ENCODE results near the gene BTBD9. TPM values are rescaled to one million over a fixed set of nuclear protein-coding genes. Genes with fewer than 3 reads are reported as not detected.
"Not testable (repeated sequence)": the region's sequence is repeated elsewhere in the genome, so short reads cannot be mapped to it uniquely, and the experiment has no call there.

BTBD9 gene
- total and polyA plus RNA-seq, 4 experiments from 2014 or later: 5.2 to 40.4 (median 32.3) TPM

- peaks cover 27 to 49% (median 42%) of the 10 kb centered on the region in 4 donors for H3K4me1 Mint-ChIP-seq
- Histone ChIP-seq H3K4me1 (ENCODE audit: insufficient read depth, low read length) (no peaks in the 10 kb centered on the region), H3K4me3 (ENCODE audit: low read length in 2 of 2) (no peak overlapping the region), H3K9me3 (ENCODE audit: control insufficient read depth in 1 of 2, low read length in 2 of 2) (no peaks in the 10 kb centered on the region), H3K27ac (ENCODE audit: low read depth, low read length) (no peak overlapping the region), H3K27me3 (ENCODE audit: insufficient read depth, low read length) (no peaks in the 10 kb centered on the region), H3K36me3 (ENCODE audit: insufficient read depth, low read length) (no peaks in the 10 kb centered on the region)
- ChIA-PET CTCF (ENCODE audit: partially characterized antibody) (no interaction called here), POLR2A (ENCODE audit: partially characterized antibody) (interaction anchor here (0.6 kb wide), 1 partner anchor 21 kb away, joined by 3 read pairs; no protein-coding TSS in a partner anchor)
- no peak for DNase-seq
- intact Hi-C loops (cut with micrococcal nuclease): no loop called here
- no peaks in the 10 kb centered on the region for H3K27me3 Mint-ChIP-seq
- H3K4me3 Mint-ChIP-seq: no peak overlapping the region
- peaks cover 0 to 2% (median 0%) of the 10 kb centered on the region in 8 donors for H3K9me3 Mint-ChIP-seq
- peaks cover 16 to 22% of the 10 kb centered on the region in 2 donors for H3K36me3 Mint-ChIP-seq
- peak overlapping the region in 1 of 7 donors; percentile 59 for H3K27ac Mint-ChIP-seq
These were observed 505.6 kb downstream of the BTBD9 start for GRCh38 chr6:38133932-38134703.

GRCh38 chr6:38131527-38131965 lies 508.2 kb downstream of the BTBD9 start:
- no peak overlapping the region for H3K4me3 ChIP-seq (ENCODE audit: low read length in 2 of 2)
- Mint-ChIP-seq H3K27ac (no peak overlapping the region), H3K4me3 (no peak overlapping the region), H3K27me3 (no peaks in the 10 kb centered on the region), H3K4me1 (peaks cover 31 to 57% (median 47%) of the 10 kb centered on the region in 4 donors), H3K9me3 (peaks cover 0 to 2% (median 0%) of the 10 kb centered on the region in 8 donors), H3K36me3 (peaks cover 16 to 26% of the 10 kb centered on the region in 2 donors)
- ChIA-PET POLR2A (ENCODE audit: partially characterized antibody) (no interaction called here), CTCF (ENCODE audit: partially characterized antibody) (interaction anchor here (0.7 to 1.1 kb wide), 2 partner anchors 9 to 33 kb away, joined by 3 read pairs; no protein-coding TSS in a partner anchor)
- H3K27me3 ChIP-seq (ENCODE audit: insufficient read depth, low read length): no peaks in the 10 kb centered on the region
- H3K27ac ChIP-seq (ENCODE audit: low read depth, low read length): no peak overlapping the region
- no peaks in the 10 kb centered on the region for H3K9me3 ChIP-seq (ENCODE audit: control insufficient read depth in 1 of 2, low read length in 2 of 2)
- intact Hi-C loops (cut with micrococcal nuclease): no loop called here
- no peak for DNase-seq
- H3K4me1 ChIP-seq (ENCODE audit: insufficient read depth, low read length): no peaks in the 10 kb centered on the region
- H3K36me3 ChIP-seq (ENCODE audit: insufficient read depth, low read length): no peaks in the 10 kb centered on the region

DNA sequence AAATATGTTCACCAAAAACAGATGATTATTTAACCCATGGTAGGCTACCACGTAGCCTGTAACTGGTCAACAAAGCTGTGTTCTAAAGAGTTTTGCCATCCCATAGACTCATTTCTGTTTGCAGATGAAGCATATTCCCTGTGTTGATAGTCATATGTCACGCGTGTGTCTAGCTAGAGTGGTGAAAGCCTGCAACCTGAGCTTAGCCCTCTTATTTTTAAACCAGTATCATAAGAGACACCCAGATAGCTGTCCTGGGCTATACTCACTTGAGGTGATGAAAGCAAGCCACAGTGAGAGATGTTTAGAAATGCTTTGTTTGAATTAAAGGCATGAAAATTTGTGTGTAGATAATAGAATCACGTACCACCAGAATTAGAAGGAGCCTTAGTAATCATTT lies 512.4 kb downstream of the BTBD9 start:
- H3K4me1 ChIP-seq (ENCODE audit: insufficient read depth, low read length): no peaks in the 10 kb centered on the region
- H3K36me3 Mint-ChIP-seq: peaks cover 34 to 48% of the 10 kb centered on the region in 2 donors
- H3K27me3 ChIP-seq (ENCODE audit: insufficient read depth, low read length): no peaks in the 10 kb centered on the region
- H3K4me1 Mint-ChIP-seq: peaks cover 34 to 57% (median 42%) of the 10 kb centered on the region in 4 donors
- H3K9me3 Mint-ChIP-seq: peaks cover 0 to 2% (median 0%) of the 10 kb centered on the region in 8 donors
- no peak for DNase-seq
- POLR2A ChIA-PET (ENCODE audit: partially characterized antibody): no interaction called here
- no peak overlapping the region for H3K4me3 ChIP-seq (ENCODE audit: low read length in 2 of 2)
- CTCF ChIA-PET (ENCODE audit: partially characterized antibody): no interaction called here
- intact Hi-C loops (cut with micrococcal nuclease): no loop called here
- no peak overlapping the region for H3K27ac Mint-ChIP-seq
- no peak overlapping the region for H3K4me3 Mint-ChIP-seq
- H3K36me3 ChIP-seq (ENCODE audit: insufficient read depth, low read length): peaks cover 5% of the 10 kb centered on the region
- H3K27ac ChIP-seq (ENCODE audit: low read depth, low read length): no peak overlapping the region
- no peaks in the 10 kb centered on the region for H3K9me3 ChIP-seq (ENCODE audit: control insufficient read depth in 1 of 2, low read length in 2 of 2)
- H3K27me3 Mint-ChIP-seq: no peaks in the 10 kb centered on the region

GRCh38 chr6:38124224-38124926 lies 515.4 kb downstream of the BTBD9 start:
- intact Hi-C loops (cut with micrococcal nuclease); POLR2A ChIA-PET (ENCODE audit: partially characterized antibody); DNase-seq; H3K36me3 ChIP-seq (ENCODE audit: insufficient read depth, low read length); H3K27me3 ChIP-seq (ENCODE audit: insufficient read depth, low read length); H3K27ac ChIP-seq (ENCODE audit: low read depth, low read length); CTCF ChIA-PET (ENCODE audit: partially characterized antibody); H3K27me3 Mint-ChIP-seq; H3K9me3 Mint-ChIP-seq; H3K9me3 ChIP-seq (ENCODE audit: control insufficient read depth in 1 of 2, low read length in 2 of 2); H3K4me3 ChIP-seq (ENCODE audit: low read length in 2 of 2); H3K4me1 ChIP-seq (ENCODE audit: insufficient read depth, low read length); H3K27ac Mint-ChIP-seq; H3K4me3 Mint-ChIP-seq: not testable (repeated sequence)
- Mint-ChIP-seq H3K36me3 (peaks cover 49 to 61% of the 10 kb centered on the region in 2 donors), H3K4me1 (peaks cover 22 to 30% (median 24%) of the 10 kb centered on the region in 4 donors)

DNA sequence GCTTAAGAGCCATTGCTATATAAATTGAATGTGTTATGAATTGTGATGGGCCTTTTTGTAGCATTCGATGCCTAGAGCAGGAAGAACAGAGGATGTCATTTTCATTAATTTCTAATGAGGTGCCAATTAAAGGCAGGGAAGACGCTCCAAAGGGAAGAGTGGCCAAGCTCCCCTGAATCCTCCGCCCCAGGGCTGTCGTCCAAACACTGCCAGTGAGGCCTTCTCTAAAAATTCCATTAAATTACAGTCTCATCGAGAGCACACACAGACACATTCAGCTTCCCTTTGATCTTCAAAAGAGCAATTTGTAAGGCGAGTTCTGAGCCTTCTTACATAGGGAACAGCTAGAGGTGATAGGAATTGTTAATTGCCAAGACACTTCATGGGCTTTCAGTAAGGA lies 520.2 kb downstream of the BTBD9 start:
- H3K27ac Mint-ChIP-seq: peak overlapping the region in 1 of 7 donors; percentile 9
- H3K36me3 ChIP-seq (ENCODE audit: insufficient read depth, low read length): peaks cover 11% of the 10 kb centered on the region
- H3K4me1 Mint-ChIP-seq: peaks cover 0 to 18% (median 10%) of the 10 kb centered on the region in 4 donors
- H3K4me3 Mint-ChIP-seq: no peak overlapping the region
- H3K4me3 ChIP-seq (ENCODE audit: low read length in 2 of 2): no peak overlapping the region
- H3K9me3 ChIP-seq (ENCODE audit: control insufficient read depth in 1 of 2, low read length in 2 of 2): no peaks in the 10 kb centered on the region
- no peaks in the 10 kb centered on the region for H3K27me3 Mint-ChIP-seq
- CTCF ChIA-PET (ENCODE audit: partially characterized antibody): no interaction called here
- H3K36me3 Mint-ChIP-seq: peaks cover 57 to 62% of the 10 kb centered on the region in 2 donors
- H3K4me1 ChIP-seq (ENCODE audit: insufficient read depth, low read length): no peaks in the 10 kb centered on the region
- DNase-seq: no peak
- intact Hi-C loops (cut with micrococcal nuclease): no loop called here
- H3K27me3 ChIP-seq (ENCODE audit: insufficient read depth, low read length): no peaks in the 10 kb centered on the region
- H3K27ac ChIP-seq (ENCODE audit: low read depth, low read length): no peak overlapping the region
- H3K9me3 Mint-ChIP-seq: no peaks in the 10 kb centered on the region
- POLR2A ChIA-PET (ENCODE audit: partially characterized antibody): no interaction called here

- Mint-ChIP-seq H3K27ac (no peak overlapping the region), H3K4me3 (no peak overlapping the region), H3K4me1 (peaks cover 0 to 21% (median 10%) of the 10 kb centered on the region in 4 donors), H3K36me3 (peaks cover 57 to 62% of the 10 kb centered on the region in 2 donors), H3K9me3 (no peaks in the 10 kb centered on the region), H3K27me3 (no peaks in the 10 kb centered on the region)
- Histone ChIP-seq H3K36me3 (ENCODE audit: insufficient read depth, low read length) (peaks cover 11% of the 10 kb centered on the region), H3K27ac (ENCODE audit: low read depth, low read length) (no peak overlapping the region), H3K4me3 (ENCODE audit: low read length in 2 of 2) (no peak overlapping the region), H3K9me3 (ENCODE audit: control insufficient read depth in 1 of 2, low read length in 2 of 2) (no peaks in the 10 kb centered on the region), H3K27me3 (ENCODE audit: insufficient read depth, low read length) (no peaks in the 10 kb centered on the region), H3K4me1 (ENCODE audit: insufficient read depth, low read length) (no peaks in the 10 kb centered on the region)
- ChIA-PET POLR2A (ENCODE audit: partially characterized antibody) (no interaction called here), CTCF (ENCODE audit: partially characterized antibody) (no interaction called here)
- intact Hi-C loops (cut with micrococcal nuclease): no loop called here
- no peak for DNase-seq
These were observed 520.9 kb downstream of the BTBD9 start for GRCh38 chr6:38118791-38119365.

Data from CD4-positive, alpha-beta memory T cell (primary cell).